GM18505 (cell line): ENCODE results near the gene SIRT5.

Experiments
- ATAC-seq: cut with Tn5 transposase; IDR thresholded peaks from one replicate; pipeline ENCODE4 v1.9.1; 2021; ENCODE audit not compliant: unreplicated experiment
- POLR2A ChIP-seq: IDR thresholded peaks from 4 replicates; pipeline ENCODE4 v1.6.1; 2011; ENCODE audit warnings: borderline replicate concordance; ENCODE audit not compliant: insufficient read depth, insufficient read length; ENCODE audit errors: extremely low read depth

Gene SIRT5

GRCh38 chr6:13614126-13614925 is 39.9 kb downstream of the SIRT5 start:
- no peak for TF ChIP-seq POLR2A

DNA sequence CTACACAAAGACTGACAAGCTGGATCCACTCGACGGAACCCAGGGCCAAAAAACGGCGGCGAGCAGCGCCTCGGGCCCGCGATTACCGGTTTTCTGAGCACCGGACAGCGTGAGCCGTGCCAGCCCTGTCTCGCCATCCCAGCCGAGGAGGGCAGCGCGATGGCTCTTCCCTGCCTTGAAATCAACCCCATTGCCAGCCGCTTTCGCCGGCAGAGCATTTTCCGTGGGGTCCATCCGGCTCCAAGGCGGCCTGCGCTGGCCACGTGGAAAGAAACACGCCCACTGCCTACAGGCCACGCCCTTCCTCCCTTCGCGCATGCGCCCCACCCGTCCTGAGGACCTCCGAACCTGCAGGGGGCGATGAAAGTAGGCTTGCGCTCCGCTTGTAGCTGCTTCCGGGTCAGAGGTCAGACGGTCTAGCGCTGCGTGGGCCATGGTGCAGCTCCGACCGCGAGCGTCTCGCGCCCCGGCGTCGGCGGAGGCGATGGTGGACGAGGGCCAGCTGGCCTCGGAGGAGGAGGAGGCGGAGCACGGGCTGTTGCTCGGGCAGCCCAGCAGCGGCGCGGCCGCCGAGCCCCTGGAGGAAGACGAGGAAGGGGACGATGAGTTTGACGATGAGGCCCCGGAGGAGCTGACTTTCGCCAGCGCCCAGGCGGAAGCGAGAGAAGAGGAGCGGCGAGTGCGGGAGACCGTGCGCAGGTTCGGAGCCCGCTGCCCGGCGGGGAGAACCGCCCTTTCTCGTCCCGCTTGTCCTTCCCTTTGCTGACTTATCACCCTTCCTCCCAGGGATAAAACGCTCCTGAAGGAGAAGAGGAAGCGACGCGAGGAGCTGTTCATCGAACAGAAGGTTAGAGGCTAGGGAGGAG is 40.8 kb downstream of the SIRT5 start, which contains the start of gene NOL7:
TSS of gene NOL7 (plus strand) at position 410 of the 866 bp plus-strand sequence. CDS start at position 434, 24 bp downstream.
- peak; percentile 89 for ATAC-seq
- TF ChIP-seq POLR2A, result peak; percentile 94

More at GRCh38 chr6:13614126-13614925, 39.9 kb downstream of the SIRT5 start:
- ATAC-seq, result peak; percentile 20

- TF ChIP-seq POLR2A, result no peak
- ATAC-seq, result peak; percentile 28
These were observed 41.4 kb downstream of the SIRT5 start for GRCh38 chr6:13615792-13616120.

DNA sequence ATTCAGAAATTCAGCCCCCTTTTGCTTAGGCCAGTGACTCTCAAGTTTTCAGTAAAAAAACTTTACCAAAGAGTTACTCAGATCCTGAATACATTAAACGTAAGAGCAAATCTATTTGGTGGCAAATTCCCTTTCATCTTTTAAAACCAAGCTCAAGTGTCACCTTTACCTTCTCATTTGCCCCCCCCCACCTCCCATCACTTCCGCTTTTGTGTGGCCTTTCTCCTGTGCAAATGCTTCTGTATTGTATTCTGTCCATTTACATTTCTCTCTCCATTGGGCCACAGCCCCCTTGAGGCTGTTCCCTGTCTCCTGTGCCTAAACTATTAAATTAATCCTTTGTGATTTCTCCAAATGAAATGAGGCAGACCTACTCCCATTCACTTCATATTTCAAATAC is 42.7 kb downstream of the SIRT5 start:
- no peak for TF ChIP-seq POLR2A
- no peak for ATAC-seq

GRCh38 chr6:13624871-13625288 is 50.5 kb downstream of the SIRT5 start:
- ATAC-seq, result no peak
- TF ChIP-seq POLR2A, result no peak

GRCh38 chr6:13629459-13630116 is 55.2 kb downstream of the SIRT5 start:
- ATAC-seq, result no peak

GRCh38 chr6:13630499-13630898 is 56.1 kb downstream of the SIRT5 start:
- TF ChIP-seq POLR2A, result no peak
- no peak for ATAC-seq

More at GRCh38 chr6:13629459-13630116, 55.2 kb downstream of the SIRT5 start:
- TF ChIP-seq POLR2A, result no peak

- TF ChIP-seq POLR2A, result no peak
- no peak for ATAC-seq
These were observed 58.9 kb downstream of the SIRT5 start for GRCh38 chr6:13633343-13633742.

DNA sequence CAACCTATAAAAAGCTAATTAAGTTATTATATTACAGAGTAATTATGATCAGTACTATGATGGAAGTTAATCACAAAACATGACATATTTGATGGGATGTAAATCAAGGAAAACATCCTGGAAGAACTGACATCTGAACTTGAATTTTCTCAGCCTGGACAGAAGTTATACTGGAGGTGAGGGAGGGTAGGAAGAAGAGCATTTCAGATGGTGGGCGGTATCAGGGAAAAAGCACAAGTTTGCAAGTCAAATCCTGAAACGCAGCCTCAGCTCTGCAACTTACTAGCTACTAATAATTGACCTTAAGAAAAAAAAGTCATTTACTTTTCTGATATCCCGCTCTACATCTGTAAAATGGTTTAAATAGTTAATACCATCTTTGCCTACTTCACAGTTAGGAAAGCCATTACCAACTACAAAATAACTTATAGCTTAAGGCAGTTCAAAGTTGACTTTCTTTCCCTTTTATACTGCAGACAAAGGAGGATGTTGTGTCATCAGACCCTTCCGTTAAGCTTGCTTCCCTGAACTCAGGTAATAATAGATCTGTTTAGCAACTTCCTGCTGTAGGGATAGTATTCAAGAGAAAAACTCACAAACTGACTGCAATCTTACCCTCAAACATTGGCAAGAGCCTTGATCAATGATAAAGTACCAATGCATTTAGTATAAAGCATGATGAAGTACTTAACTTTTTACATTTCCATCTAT is 61.7 kb downstream of the SIRT5 start:
- ATAC-seq, result no peak
- no peak for TF ChIP-seq POLR2A

DNA sequence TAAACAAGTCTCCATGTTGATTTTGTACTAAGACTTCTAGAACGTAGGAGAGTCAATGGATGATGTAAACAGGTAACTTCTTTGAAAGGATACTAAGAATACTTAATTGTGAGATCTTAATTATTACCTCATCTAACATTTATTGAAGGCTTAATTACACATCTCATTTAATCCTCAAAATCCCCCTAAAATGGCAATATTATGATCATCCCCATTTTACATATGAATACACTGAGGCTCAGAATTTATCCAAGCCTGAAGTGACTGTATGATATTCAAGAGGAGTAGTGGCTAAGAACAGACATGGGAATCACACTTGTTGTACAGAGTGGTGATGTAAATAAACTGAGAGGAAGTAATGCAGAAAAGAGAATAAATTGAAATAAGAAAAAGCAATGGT is 63.6 kb downstream of the SIRT5 start:
- no peak for ATAC-seq
- no peak for TF ChIP-seq POLR2A

- TF ChIP-seq POLR2A, result no peak
- ATAC-seq, result no peak
These were observed 64.2 kb downstream of the SIRT5 start for GRCh38 chr6:13638626-13639025.

GRCh38 chr6:13641315-13641714 is 66.9 kb downstream of the SIRT5 start:
- TF ChIP-seq POLR2A, result no peak
- no peak for ATAC-seq

- no peak for ATAC-seq
- no peak for TF ChIP-seq POLR2A
These were observed 68.7 kb downstream of the SIRT5 start for GRCh38 chr6:13643125-13643524.
